A549 (cell line): ENCODE measurements around the gene SCAP. TPM values are rescaled to one million over a fixed set of nuclear protein-coding genes. Genes with fewer than 3 reads are reported as not detected.

Experiments
- ATAC-seq, 2 experiments: fragments of 200-7000 bp in 1 of 2; fragments of >200 bp in 1 of 2; cut with Nextera tagmentation in 1 of 2; cut with Tn5 transposase in 1 of 2; 3 replicates each; pipeline versions ENCODE4 v1.8.0 to v1.9.1; 2018 to 2020; ENCODE audit warnings: mild to moderate bottlenecking in 1 of 2, moderate library complexity in 1 of 2
- CTCF ChIA-PET: fragments of 300-600 bp; sonication (Branson Sonifier 250); formaldehyde crosslinking; extraction: SDS; loops from one replicate; lab custom pipeline; 2021; ENCODE audit warnings: antibody characterized with exemption, inconsistent platforms; lab: Yijun Ruan, JAX
- POLR2A ChIA-PET: fragments of 350-600 bp; formaldehyde crosslinking; extraction: SDS; loops from one replicate; lab custom pipeline; 2021; ENCODE audit warnings: antibody characterized with exemption, inconsistent platforms; lab: Yijun Ruan, JAX
- DNase-seq, 2 experiments: peaks; one replicate each; pipeline versions ENCODE4 v3.0.0 to v3.0.0-alpha.2; 2011 to 2016; ENCODE audit warnings: low read depth in 1 of 2, low spot score in 1 of 2
- FAIRE-seq: peaks from 2 replicates; lab custom pipeline; 2011; peaks lifted over from hg19 to GRCh38; lab: Jason Lieb, UNC
- H3K27ac ChIP-seq, 2 experiments: fragments of >200 bp; sonication (Bioruptor Twin); formaldehyde crosslinking; 3 replicates each; pipeline ENCODE4 v1.5.1; 2016 to 2017
- H3K4me1 ChIP-seq: fragments of >200 bp; sonication (Bioruptor Twin); formaldehyde crosslinking; 3 replicates; pipeline ENCODE4 v1.6.1; 2016
- H3K4me2 ChIP-seq: fragments of >200 bp; sonication (Bioruptor Twin); formaldehyde crosslinking; 3 replicates; pipeline ENCODE4 v1.6.1; 2016
- H3K4me3 ChIP-seq: fragments of >200 bp; sonication (Bioruptor Twin); formaldehyde crosslinking; 3 replicates; pipeline ENCODE4 v1.5.1; 2016
- H3K9me3 ChIP-seq: fragments of >200 bp; sonication (Bioruptor Twin); formaldehyde crosslinking; 3 replicates; pipeline ENCODE4 v1.6.1; 2016
- BHLHE40 ChIP-seq: IDR thresholded peaks from 2 replicates; pipeline ENCODE4 v1.6.1; 2012; ENCODE audit warnings: low read depth, low read length, inconsistent platforms
- CEBPB ChIP-seq, 2 experiments: fragments of >200 bp in 1 of 2; sonication (Bioruptor Twin) in 1 of 2; formaldehyde crosslinking in 1 of 2; IDR thresholded peaks; 2 replicates each; pipeline ENCODE4 v1.6.1; 2012 to 2016
- CHD2 ChIP-seq: fragments of 150-350 bp; IDR thresholded peaks from 2 replicates; pipeline ENCODE4 v1.6.1; 2014; ENCODE audit warnings: low read length; ENCODE audit not compliant: partially characterized antibody
- ELK1 ChIP-seq: fragments of 150-350 bp; IDR thresholded peaks from 2 replicates; pipeline ENCODE4 v1.6.1; 2014; ENCODE audit warnings: low read depth, mild to moderate bottlenecking, low read length
- EP300 ChIP-seq, 2 experiments: fragments of >200 bp; sonication (Bioruptor Twin); formaldehyde crosslinking; IDR thresholded peaks; 2 replicates in 1 of 2; 3 replicates in 1 of 2; pipeline ENCODE4 v1.6.1; 2016 to 2017
- FOSB ChIP-seq: fragments of 250-450 bp; sonication (Bioruptor Pico); IDR thresholded peaks from 2 replicates; pipeline ENCODE4 v1.5.0; 2020; ENCODE audit warnings: mild to moderate bottlenecking, moderate library complexity
- FOSL2 ChIP-seq, 2 experiments: fragments of 450-650 bp in 1 of 2; fragments of >200 bp in 1 of 2; sonication (Bioruptor Twin) in 1 of 2; formaldehyde crosslinking; IDR thresholded peaks; 2 replicates each; pipeline versions ENCODE4 v1.5.0 to v1.6.1; 2016 to 2020; ENCODE audit warnings: mild to moderate bottlenecking in 1 of 2, moderate library complexity in 1 of 2
- FOXS1 ChIP-seq: fragments of 250-450 bp; sonication (Bioruptor Pico); IDR thresholded peaks from 2 replicates; pipeline ENCODE4 v1.5.0; 2020; ENCODE audit warnings: mild to moderate bottlenecking, moderate library complexity
- HDAC2 ChIP-seq: fragments of 200-600 bp; sonication (generic); IDR thresholded peaks from 2 replicates; pipeline ENCODE4 v1.6.1; 2016
- HES2 ChIP-seq: fragments of >200 bp; sonication (Bioruptor Twin); formaldehyde crosslinking; IDR thresholded peaks from 2 replicates; pipeline ENCODE4 v1.6.1; 2016
- HEYL ChIP-seq: fragments of 250-450 bp; sonication (Bioruptor Pico); IDR thresholded peaks from 2 replicates; pipeline ENCODE4 v1.8.0; 2021; ENCODE audit warnings: mild to moderate bottlenecking, moderate library complexity
- HOXA7 ChIP-seq: fragments of 250-450 bp; sonication (Bioruptor Pico); IDR thresholded peaks from 2 replicates; pipeline ENCODE4 v1.5.0; 2020; ENCODE audit warnings: mild to moderate bottlenecking, moderate library complexity
- JUN ChIP-seq, 2 experiments: fragments of >200 bp; sonication (Bioruptor Twin); formaldehyde crosslinking; IDR thresholded peaks; 2 replicates in 1 of 2; 3 replicates in 1 of 2; pipeline ENCODE4 v1.6.1; 2016 to 2017
- JUNB ChIP-seq: fragments of >200 bp; sonication (Bioruptor Twin); formaldehyde crosslinking; IDR thresholded peaks from 2 replicates; pipeline ENCODE4 v1.6.1; 2016
- KDM5A ChIP-seq: fragments of 200-600 bp; sonication (generic); IDR thresholded peaks from 2 replicates; pipeline ENCODE4 v1.6.1; 2016; ENCODE audit warnings: antibody characterized with exemption, mild to moderate bottlenecking
- MAFK ChIP-seq: fragments of 450-650 bp; IDR thresholded peaks from 2 replicates; pipeline ENCODE4 v1.6.1; 2014; ENCODE audit not compliant: partially characterized antibody
- MAZ ChIP-seq: fragments of 150-350 bp; IDR thresholded peaks from 2 replicates; pipeline ENCODE4 v1.6.1; 2014; ENCODE audit warnings: antibody characterized with exemption, low read depth, low read length, borderline replicate concordance
- MYC ChIP-seq: IDR thresholded peaks from 2 replicates; pipeline ENCODE4 v1.6.1; 2012; ENCODE audit warnings: mild to moderate bottlenecking, inconsistent platforms, low read length, improper control_type of control experiment, borderline replicate concordance
- NFE2L2 ChIP-seq: fragments of 150-350 bp; conservative IDR thresholded peaks from 2 replicates; pipeline ENCODE4 v1.6.1; 2014; ENCODE audit warnings: low read length
- NPAS2 ChIP-seq: fragments of 250-450 bp; sonication (Bioruptor Pico); IDR thresholded peaks from 2 replicates; pipeline ENCODE4 v1.8.0; 2022; ENCODE audit warnings: mild to moderate bottlenecking, moderate library complexity, borderline replicate concordance
- PHF8 ChIP-seq: fragments of 200-600 bp; sonication (generic); IDR thresholded peaks from 2 replicates; pipeline ENCODE4 v1.6.1; 2016; ENCODE audit warnings: low read depth, mild to moderate bottlenecking, antibody characterized with exemption, moderate library complexity, borderline replicate concordance
- POLR2A ChIP-seq: IDR thresholded peaks from 2 replicates; pipeline ENCODE4 v1.6.1; 2012; ENCODE audit warnings: mild to moderate bottlenecking, low read length
- POLR2AphosphoS2 ChIP-seq: conservative IDR thresholded peaks from 2 replicates; pipeline ENCODE4 v1.6.1; 2012; ENCODE audit warnings: low read length, improper control_type of control experiment, inconsistent platforms
- RAD21 ChIP-seq, 2 experiments: fragments of >200 bp in 1 of 2; sonication (Bioruptor Twin) in 1 of 2; formaldehyde crosslinking in 1 of 2; IDR thresholded peaks in 1 of 2; conservative IDR thresholded peaks in 1 of 2; 2 replicates in 1 of 2; 3 replicates in 1 of 2; pipeline ENCODE4 v1.6.1; 2012 to 2018; ENCODE audit warnings: inconsistent platforms in 1 of 2
- RARB ChIP-seq: fragments of 250-450 bp; sonication (Bioruptor Pico); IDR thresholded peaks from 2 replicates; pipeline ENCODE4 v1.8.0; 2021; ENCODE audit warnings: mild to moderate bottlenecking, moderate library complexity
- REST ChIP-seq: fragments of 200-600 bp; sonication (generic); IDR thresholded peaks from 2 replicates; pipeline ENCODE4 v1.6.1; 2016; ENCODE audit warnings: antibody characterized with exemption, mild to moderate bottlenecking, moderate library complexity
- RFX5 ChIP-seq: fragments of 450-650 bp; IDR thresholded peaks from 2 replicates; pipeline ENCODE4 v1.7.1; 2014; ENCODE audit warnings: antibody characterized with exemption, mild to moderate bottlenecking, moderate library complexity
- SMC3 ChIP-seq: fragments of >200 bp; sonication (Bioruptor Twin); formaldehyde crosslinking; IDR thresholded peaks from 3 replicates; pipeline ENCODE4 v1.6.1; 2018; ENCODE audit warnings: inconsistent platforms
- SREBF2 ChIP-seq: fragments of 450-650 bp; IDR thresholded peaks from 2 replicates; pipeline ENCODE4 v1.6.1; 2014; ENCODE audit warnings: mild to moderate bottlenecking, moderate library complexity
- TFCP2L1 ChIP-seq: fragments of 250-450 bp; sonication (Bioruptor Pico); IDR thresholded peaks from 2 replicates; pipeline ENCODE4 v1.5.0; 2021; ENCODE audit warnings: mild to moderate bottlenecking
- USF2 ChIP-seq: fragments of 450-650 bp; IDR thresholded peaks from 2 replicates; pipeline ENCODE4 v1.6.1; 2014; ENCODE audit warnings: antibody characterized with exemption
- ZC3H11A ChIP-seq: fragments of 450-650 bp; IDR thresholded peaks from 2 replicates; pipeline ENCODE4 v1.6.1; 2014; ENCODE audit warnings: antibody characterized with exemption, mild to moderate bottlenecking
- ZFP36 ChIP-seq: fragments of 450-650 bp; IDR thresholded peaks from 2 replicates; pipeline ENCODE4 v1.6.1; 2014; ENCODE audit warnings: borderline replicate concordance; ENCODE audit not compliant: partially characterized antibody
- ZNF302 ChIP-seq: fragments of 250-450 bp; sonication (Bioruptor Pico); IDR thresholded peaks from 2 replicates; pipeline ENCODE4 v1.9.0; 2021; ENCODE audit warnings: inconsistent platforms, mild to moderate bottlenecking, moderate library complexity
- ZSCAN20 ChIP-seq: fragments of 250-450 bp; sonication (Bioruptor Pico); IDR thresholded peaks from 2 replicates; pipeline ENCODE4 v1.8.0; 2022; ENCODE audit warnings: mild to moderate bottlenecking, moderate library complexity
- WGBS: methylation state at CpG from one replicate; pipeline ENCODE4 v1.1.6; 2017; ENCODE audit errors: missing lambda C conversion rate; 5-methylcytosine and 5-hydroxymethylcytosine counted together
- polyA minus RNA-seq: library from RNA; depleted of rRNA, polyadenylated mRNA; stranded (reverse); fragments of >200 nt; gene quantifications from 2 replicates; pipeline ENCODE4 v1.2.3, GENCODE V29; 2011; rRNA and poly(A)+ RNA removed
- polyA plus RNA-seq, 4 experiments: library from polyadenylated mRNA; depleted of rRNA in 3 of 4; stranded (reverse); fragments of >200 nt; fragmentation: RNase III in 1 of 4; extraction: RNeasy Plus Mini Kit Qiagen cat#74134 plus additional on column Dnase treatment in 1 of 4; gene quantifications; 2 replicates in 3 of 4; 3 replicates in 1 of 4; pipeline ENCODE4 v1.2.3, GENCODE V29; 2011 to 2017
- TF ChIP-seq, protein P1 (sequence below): IDR thresholded peaks from 2 replicates; pipeline ENCODE4 v1.6.1; 2012

Gene SCAP
- polyA plus RNA-seq (2011; rRNA removed) (12.9 and 27.2 TPM in 2 replicates), polyA plus RNA-seq (2017; fragmentation: RNase III; extraction: RNeasy Plus Mini Kit Qiagen cat#74134 plus additional on column Dnase treatment) (21.9 to 25.9 TPM (median 24.8 TPM) in 3 replicates), polyA minus RNA-seq (51.9 and 56.4 TPM in 2 replicates)
- 18.4 and 25.7 TPM in 2 replicates for polyA plus RNA-seq (2012; cell fraction: cytosol; rRNA removed)
- 61.7 and 69.0 TPM in 2 replicates for polyA plus RNA-seq (2012; cell fraction: nucleus; rRNA removed)

GRCh38 chr3:47475570-47476329 lies at the start of gene SCAP:
TSS of gene SCAP (minus strand) at chr3:47475941. CDS start at chr3:47442993, 32,948 bp downstream.
- peak; percentile 59 to 88 for DNase-seq
- no peak for FAIRE-seq
- Histone ChIP-seq H3K27ac (peak within 1 kb of the TSS; percentile 96 to 97), H3K9me3 (no peaks in the 10 kb centered on the region), H3K4me3 (peak within 1 kb of the TSS; percentile 99), H3K4me2 (peak within 1 kb of the TSS; percentile 77), H3K4me1 (no peaks in the 10 kb centered on the region; the same call in 2 of the 3 replicates)
- 25% methylated on average over 15 of the region's 88 CpGs for WGBS
- CTCF ChIA-PET, result interaction anchor here (0.6 to 2.5 kb wide), 22 partner anchors 8 to 361 kb away, joined by 3 to 34 read pairs (median 4); no protein-coding TSS in a partner anchor
- ATAC-seq, result peak; percentile 89 to 94
- POLR2A ChIA-PET, result interaction anchor here (1.2 kb wide), 1 partner anchor 95 kb away, joined by 3 read pairs; the partner anchor contains the start of gene PTPN23
- TF ChIP-seq HEYL (no peak), ELK1 (no peak), SMC3 (peak; percentile 79), ZNF302 (CRISPR knock-in tag) (no peak), CEBPB (IDR thresholded peaks at IDR 0.05) (no peak), BHLHE40 (peak; percentile 100), ZC3H11A (no peak), NPAS2 (CRISPR knock-in tag) (peak; percentile 83), PHF8 (peak; percentile 46; the same call in 1 of the 2 replicates), KDM5A (no peak), HOXA7 (CRISPR knock-in tag) (no peak), FOXS1 (CRISPR knock-in tag) (no peak), USF2 (0 out of 2 replicates have a peak, but pooled peaks have one; percentile 47), NFE2L2 (no peak), MAZ (no peak), CHD2 (peak; percentile 34), JUN (IDR thresholded peaks at IDR 0.05) (peak in 1 of 2 experiments; percentile 39; a peak in 2 of 5 replicates), HES2 (no peak), MYC (peak; percentile 87), POLR2A (peak; percentile 38), EP300 (IDR thresholded peaks at IDR 0.05) (no peak), REST (peak; percentile 77), SREBF2 (no peak), RFX5 (no peak), HDAC2 (no peak), RARB (no peak), ZFP36 (no peak), TFCP2L1 (CRISPR knock-in tag) (no peak), RAD21 (conservative IDR thresholded peaks at IDR 0.05 in 1 of 2, IDR thresholded peaks at IDR 0.05 in 1 of 2) (peak; percentile 52 to 62), FOSB (CRISPR knock-in tag) (no peak), JUNB (no peak), FOSL2 (IDR thresholded peaks at IDR 0.05) (no peak), FOSL2 (CRISPR knock-in tag; IDR thresholded peaks at IDR 0.05) (no peak), POLR2AphosphoS2 (no peak), MAFK (no peak), ZSCAN20 (CRISPR knock-in tag) (no peak)
- TF ChIP-seq, protein P1, sequence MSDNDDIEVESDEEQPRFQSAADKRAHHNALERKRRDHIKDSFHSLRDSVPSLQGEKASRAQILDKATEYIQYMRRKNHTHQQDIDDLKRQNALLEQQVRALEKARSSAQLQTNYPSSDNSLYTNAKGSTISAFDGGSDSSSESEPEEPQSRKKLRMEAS, result peak; percentile 89
